Fibroblast of the conjunctiva (primary cell): ENCODE results near the gene KLRK1.
A peak's percentile ranks its signal among the peaks of the same experiment; 100 is the strongest.
"Not testable (repeated sequence)": the region's sequence is repeated elsewhere in the genome, so short reads cannot be mapped to it uniquely, and the experiment has no call there.

ENCODE experiments used
- DNase-seq: peaks from one replicate; pipeline ENCODE4 v3.0.0-alpha.2; 2010; ENCODE audit warnings: low read depth

The KLRK1 gene

DNA sequence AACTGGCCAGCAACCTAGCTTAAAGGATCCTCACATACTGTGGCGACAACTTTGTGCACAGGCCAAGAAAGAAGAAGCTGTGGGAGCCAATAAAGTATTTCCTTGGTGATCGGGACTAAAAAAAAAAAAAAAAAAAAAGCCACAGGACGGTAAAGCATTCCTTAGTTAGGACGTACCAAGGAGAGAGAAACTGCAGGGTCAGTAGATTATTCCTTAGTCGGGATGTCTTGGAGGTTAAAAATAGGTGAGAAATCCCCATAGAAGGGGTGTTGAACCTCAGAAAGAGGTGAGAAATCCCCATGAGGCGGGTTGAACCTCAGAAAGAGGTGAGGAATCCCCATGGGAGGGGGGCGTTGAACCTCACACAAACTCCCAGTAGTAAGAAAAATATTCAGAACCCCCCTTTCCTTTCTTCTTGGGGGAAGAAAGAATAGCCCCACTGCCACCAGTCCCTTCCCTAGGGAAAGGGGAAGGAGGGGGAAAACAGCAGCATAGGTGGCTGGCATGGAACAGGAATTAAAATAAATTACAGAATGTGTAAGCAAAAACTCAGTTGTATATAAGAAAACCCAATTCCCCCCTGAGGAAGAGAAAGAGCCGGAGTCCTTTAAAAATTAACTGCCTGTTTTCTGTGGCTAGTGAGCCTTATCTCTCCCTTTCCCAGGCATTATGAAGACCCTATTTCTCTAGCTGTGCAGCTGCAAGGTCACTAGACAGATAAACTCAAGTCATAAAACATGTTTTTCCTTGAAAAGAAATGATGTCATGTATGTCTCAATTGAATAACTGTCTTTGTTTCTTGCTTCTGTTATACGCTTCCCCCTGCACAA is 26.8 kb downstream of the KLRK1 start:
- DNase-seq = no peak

DNA sequence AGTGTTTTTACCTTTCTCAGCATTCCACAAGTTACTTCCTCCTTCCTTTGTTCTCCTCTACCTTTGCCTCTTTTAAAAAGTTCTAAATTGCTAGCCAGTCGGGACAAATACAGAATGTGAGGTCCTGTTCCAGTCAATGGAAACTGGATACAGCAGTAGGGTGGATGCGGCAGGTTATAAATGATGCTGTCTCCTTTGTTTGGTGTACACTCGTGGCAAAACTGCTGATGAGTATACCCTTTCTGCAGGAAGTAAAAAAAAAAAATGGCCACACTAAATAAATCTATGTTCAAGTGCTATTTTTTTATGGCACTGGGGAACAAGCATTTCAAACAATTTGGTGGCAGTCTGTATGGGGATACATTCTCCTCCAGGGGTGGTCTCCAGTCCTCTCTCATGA is 27.5 kb downstream of the KLRK1 start:
- DNase-seq = no peak

DNA sequence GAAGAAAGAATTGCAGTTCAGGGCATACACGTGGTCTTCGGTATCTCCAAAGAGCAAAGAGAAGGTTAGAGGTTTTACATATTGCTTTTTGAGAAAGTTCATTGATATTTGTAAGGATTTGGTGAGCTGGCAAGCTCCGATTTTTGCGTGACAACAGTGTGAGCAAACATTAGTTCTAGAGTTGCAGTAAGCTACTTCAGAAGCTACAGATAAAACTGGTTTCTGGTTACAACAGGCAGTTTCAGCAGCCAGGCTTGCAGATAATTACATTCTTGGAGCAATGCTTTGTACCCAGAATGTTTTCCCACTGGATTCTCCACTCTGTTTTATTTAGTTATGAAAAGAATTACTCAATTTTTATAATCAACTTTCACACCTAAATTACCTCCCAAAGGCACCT is 28.2 kb downstream of the KLRK1 start:
- no peak for DNase-seq

DNA sequence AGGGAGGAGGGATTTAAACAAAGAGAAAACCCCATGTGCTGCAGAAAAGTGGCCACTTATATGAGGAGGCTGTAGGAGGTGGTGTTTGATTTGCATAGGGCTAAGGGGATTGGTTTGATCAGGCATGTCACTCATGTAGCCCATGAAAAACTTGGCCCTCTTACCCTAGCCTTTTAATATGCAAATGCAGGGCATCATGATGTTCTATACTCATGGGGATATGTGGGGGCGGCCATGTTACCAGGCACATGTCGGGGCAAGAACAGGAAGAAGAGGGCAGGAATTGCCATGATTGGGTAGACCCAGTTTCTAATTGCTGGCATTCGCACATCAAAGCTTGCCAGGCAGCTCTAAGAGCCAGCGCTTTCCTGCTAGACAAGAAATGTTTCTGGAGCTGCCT is 28.8 kb downstream of the KLRK1 start:
- no peak for DNase-seq

DNA sequence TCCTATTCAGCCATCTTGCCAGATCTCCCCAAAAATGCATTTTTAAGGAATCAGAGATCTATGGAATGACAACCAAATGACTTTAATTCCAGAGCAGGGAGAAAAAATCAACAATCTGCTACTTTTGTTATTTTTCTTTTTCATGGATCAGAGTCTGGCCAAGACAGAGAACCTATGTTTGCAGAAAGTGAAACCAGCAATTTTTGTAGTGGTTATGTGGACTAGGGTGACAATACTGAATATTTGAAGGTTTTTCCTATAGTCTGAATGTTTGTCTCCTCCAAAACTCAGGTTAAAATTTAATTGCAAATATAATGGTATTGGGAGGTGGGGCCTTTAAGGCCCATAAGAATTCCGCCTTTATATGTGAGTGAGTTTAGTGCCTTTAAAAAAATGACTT is 30.9 kb downstream of the KLRK1 start:
- DNase-seq = no peak

DNA sequence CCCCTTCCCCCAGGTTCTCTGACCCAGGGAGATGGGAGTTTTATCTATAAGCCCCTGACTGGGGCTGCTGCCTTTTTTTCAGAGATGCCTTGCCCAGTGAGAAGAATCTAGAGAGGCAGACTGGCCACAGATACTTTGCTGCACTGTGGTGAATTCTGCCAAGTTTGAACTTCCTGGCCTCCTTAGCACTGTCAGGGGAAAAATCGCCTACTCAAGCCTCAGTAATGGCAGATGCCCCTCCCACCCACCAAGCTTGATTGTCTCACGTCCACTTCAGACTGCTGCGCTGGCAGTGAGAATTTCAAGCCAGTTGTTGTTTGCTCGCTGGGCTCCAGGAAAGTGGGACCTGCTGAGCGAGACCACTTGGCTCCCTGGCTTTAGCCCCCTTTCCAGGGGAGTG is 31.7 kb downstream of the KLRK1 start:
- no peak for DNase-seq

DNA sequence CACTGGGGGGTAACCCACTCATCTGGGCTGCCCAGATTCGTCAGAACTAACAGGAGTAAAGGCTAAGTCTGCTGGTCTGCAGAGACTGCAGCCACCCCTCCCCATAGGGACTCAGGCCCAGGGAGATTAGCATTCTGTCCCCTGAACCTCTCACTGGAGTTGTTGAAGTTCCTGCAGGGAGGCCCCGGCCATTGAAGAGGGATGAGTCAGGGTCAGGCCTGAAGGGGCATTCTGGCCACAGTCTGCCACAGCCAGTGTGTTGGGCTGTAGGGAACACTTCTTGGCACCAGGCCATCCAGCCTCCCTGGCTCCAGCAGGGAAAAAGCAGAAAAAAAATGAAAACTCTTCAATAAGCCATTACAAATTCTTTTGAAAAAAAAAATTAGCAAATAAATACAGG is 35.3 kb downstream of the KLRK1 start:
- DNase-seq = no peak

DNA sequence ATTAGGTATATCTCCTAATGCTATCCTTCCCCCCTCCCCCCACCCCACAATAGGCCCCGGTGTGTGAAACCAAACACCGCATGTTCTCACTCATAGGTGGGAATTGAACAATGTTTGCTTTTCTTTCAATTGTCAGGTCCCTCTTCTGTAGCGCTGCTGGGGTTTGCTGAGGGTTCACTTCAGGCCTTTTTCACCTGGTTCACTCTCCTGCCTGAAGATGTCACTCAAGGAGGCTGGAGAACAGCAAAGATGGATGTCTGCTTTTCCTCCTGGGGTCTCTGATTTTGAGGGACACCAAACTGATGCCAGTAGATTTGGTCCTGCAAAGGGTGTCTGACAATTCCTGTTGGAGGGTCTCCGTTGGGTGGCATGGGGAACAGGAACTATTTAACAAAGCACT is 35.8 kb downstream of the KLRK1 start:
- DNase-seq = no peak

DNA sequence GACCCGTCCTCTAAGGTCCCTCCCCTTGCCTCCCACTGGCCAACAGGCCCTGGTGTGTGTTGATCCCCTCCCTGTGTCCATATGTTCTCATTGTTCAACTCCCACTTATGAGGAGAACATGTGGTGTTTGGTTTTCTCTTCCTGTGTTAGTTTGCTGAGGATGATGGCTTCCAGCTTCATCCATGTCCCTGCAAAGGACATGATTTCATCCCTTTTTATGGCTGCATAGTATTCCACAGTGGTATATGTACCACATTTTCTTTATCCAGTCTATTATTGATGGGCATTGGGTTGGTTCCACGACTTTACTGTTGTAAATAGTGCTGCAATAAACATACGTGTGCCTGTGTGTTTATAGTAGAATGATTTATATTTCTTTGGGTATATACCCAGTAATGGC is 38.4 kb downstream of the KLRK1 start:
- DNase-seq = not testable (repeated sequence)

DNA sequence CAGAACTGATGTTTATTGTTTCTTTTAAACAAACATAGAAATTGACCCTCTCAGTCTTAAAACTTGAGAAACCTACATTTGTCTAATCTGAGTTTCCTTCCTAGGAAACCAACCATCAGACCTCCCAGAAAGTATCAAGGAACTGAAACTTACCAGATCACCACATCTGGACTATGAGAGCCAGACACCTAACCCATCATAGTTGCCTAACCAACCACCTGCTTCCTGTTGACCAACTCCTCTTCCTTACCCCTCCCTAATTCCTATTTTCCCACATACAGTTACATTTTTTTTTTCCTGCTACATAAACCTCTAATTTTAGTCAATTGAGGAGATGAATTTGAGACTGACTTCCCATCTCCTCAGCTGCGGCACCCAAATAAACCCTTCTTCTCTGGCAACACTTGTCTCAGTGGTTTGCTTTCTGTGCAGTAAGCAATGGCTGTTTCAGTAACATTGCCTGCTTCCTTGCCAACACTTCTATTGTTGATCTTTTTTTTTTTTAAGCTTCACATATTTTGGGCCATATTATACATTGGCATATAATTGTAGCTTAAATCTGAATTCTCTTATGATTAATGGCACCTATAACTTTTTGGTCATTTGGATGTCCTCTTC is 47.8 kb downstream of the KLRK1 start:
- no peak for DNase-seq

DNA sequence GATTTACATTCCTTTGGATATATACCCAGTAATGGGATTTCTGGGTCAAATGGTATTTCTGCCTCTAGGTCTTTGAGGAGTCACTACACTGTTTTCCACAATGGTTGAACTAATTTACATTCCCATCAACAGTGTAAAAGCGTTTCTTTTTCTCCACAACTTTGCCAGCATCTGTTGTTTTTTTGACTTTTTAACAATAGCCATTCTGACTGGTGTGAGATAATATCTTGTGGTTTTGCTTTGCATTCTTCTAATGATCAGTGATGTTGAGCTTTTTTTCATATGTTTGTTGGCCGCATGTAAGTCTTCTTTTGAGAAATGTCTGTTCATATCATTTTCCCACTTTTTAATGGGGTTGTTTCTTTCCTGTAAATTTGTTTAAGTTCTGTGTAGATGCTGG is 48.9 kb downstream of the KLRK1 start:
- DNase-seq = not testable (repeated sequence)

DNA sequence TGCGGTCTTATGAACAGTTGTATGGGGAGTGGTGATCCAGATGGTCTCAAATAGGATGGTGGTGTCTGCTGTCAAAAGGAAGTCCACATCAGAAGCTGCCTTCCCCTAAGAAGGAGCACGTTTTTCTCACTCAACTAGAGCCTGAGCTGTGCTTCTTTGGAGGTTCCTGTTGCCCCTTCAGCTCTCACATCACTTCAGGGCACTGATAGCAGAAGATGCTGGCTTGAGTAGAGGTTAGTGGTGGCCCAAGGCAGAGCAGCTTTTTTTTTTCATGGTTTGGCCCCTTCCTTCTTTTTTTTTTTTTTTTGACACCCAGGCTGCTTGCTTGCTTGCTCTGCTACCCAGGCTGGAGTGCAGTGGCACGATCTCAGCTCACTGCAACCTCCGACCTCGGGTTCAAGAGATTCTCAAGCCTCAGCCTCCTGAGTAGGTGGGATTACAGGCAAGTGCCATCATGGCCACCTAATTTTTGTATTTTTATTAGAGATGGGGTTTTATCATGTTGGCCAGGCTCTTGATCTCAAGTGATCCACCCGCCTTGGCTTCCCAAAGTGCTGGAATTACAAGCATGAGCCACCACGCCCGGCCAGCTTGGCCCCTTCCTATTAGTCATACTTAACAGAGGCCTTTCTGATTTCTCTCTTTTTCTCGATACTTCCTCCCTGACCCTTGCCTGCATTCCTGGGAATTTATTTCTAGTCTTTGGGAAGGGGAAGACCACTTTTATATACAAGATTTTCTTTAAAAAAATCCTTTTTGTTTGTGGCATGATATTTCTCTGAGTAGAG is 50.6 kb downstream of the KLRK1 start:
- no peak for DNase-seq

DNA sequence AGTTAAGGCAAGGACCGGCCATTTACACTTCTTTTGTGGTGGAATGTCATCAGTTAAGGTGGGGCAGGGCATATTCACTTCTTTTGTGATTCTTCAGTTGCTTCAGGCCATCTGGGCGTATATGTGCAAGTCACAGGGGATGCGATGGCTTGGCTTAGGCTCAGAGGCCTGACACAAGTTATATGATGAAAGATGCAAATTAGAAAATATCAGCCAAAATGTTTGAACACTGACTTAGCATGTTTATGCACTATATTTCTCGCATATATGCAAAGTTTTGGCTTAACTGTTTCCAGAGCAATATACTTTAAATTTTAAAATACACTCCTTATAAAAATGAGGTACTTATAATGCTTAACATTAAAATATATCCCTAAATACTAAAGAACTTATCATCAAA is 51.4 kb downstream of the KLRK1 start:
- DNase-seq = not testable (repeated sequence)

DNA sequence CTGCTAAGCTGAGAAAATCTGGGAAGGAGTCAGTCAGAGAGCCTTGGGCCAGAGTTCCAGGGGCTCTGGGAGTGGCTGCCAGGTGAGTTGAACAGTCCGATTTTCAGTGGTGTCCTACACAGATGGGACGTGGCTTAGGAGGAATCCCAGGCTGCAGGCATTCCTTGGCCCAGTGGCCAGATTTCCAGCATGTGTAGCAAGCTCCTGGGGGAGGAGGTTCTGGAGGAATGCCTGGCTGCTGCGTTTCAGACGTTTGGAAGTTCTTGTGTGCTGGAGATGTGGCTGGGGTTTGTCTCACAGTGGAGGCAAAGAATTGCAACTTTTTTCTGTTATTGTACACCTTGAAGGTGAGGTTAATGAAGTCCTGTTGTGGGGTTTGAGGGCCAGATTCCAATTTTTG is 53.6 kb downstream of the KLRK1 start:
- not testable (repeated sequence) for DNase-seq

DNA sequence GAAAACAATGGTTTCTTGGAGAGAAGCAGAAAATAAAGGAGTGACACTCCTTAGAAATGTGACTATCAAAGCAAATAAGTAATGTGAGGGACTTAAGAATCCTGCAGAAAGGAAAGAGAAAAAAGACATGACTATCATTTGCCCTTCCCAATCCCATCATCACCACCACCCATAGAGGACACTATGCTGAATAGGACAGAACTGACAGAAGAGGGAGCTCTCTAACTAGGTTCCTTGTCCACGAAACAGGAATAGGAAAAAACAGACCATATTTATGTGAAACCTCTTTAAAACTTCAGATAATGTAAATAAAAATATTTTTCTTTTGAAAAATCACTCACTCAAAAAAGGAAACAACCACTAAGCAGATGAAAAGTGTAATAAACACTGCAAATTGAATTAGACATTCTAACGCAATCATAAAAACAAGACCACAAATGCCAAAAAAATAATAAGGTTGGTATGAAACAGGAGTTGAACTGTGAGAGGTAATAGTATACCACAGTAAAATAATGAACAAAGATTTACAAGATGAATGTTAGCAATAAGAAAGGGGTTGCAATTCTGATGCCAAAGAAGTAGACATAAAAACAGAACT is 58.1 kb downstream of the KLRK1 start:
- DNase-seq = peak; percentile 53

DNA sequence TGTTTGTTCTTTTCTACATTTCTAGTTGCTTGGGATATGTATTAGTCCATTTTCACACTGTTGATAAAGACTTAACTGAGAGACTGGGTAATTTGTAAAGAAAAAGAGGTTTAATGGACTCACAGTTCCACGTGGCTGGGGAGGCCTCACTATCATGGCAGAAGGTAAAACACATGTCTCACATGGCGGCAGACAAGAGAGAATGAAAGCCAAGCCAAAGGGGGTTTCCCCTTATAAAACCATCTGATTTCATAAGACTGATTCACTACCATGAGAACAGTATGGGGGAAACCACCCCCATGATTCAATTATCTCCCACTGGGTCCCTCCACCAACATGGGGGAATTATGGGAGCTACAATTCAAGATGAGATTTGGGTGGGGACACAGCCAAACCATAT is 61.1 kb downstream of the KLRK1 start:
- DNase-seq = not testable (repeated sequence)
